ENCODE data around the gene PAX3. TPM values are rescaled to one million over a fixed set of nuclear protein-coding genes. Genes with fewer than 3 reads are reported as not detected.

PAX3 gene
- polyA plus RNA-seq, 3 donors: not detected

DNA sequence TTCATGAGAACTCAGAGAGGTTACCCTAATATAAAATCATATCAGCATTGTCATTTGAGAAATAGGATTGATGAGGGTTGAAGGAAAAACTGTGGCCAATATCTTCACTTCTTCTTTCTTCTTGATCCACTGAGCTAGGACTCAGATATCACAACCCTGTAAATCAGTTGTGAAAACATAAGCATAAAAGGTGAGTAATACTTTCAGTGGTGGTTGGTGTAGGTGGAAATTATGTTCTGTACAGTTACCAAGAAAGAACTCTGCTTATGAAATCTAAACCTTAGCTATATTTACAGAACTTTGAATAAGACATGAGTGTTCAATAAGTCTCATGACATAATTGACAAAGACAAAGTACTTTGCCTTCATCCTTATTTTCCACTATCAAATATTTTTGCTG is 56.3 kb downstream of the PAX3 start:
- Histone ChIP-seq H3K27ac (ENCODE audit: low read depth in 1 of 2, low read length in 2 of 2) (no peak overlapping the region), H4K20me1 (ENCODE audit: insufficient read depth, low read length) (no peaks in the 10 kb centered on the region), H3K4me1 (ENCODE audit: control insufficient read depth in 1 of 2, insufficient read depth in 2 of 2, low read length in 2 of 2) (no peaks in the 10 kb centered on the region), H3K36me3 (replicated peaks in 1 of 2; ENCODE audit: control insufficient read depth in 1 of 2, insufficient read depth in 2 of 2, low read length in 2 of 2) (no peaks in the 10 kb centered on the region), H3K79me2 (ENCODE audit: insufficient read depth, low read length) (no peaks in the 10 kb centered on the region), H3K4me3 (replicated peaks in 1 of 3; ENCODE audit: low read depth in 2 of 3, low read length in 3 of 3) (no peak overlapping the region), H3K27me3 (ENCODE audit: control insufficient read depth in 2 of 2, insufficient read depth in 2 of 2, low read length in 2 of 2) (peaks cover 39 to 41% of the 10 kb centered on the region in 2 donors), H3K9ac (ENCODE audit: insufficient read depth, low read length, poor library complexity, severe bottlenecking) (no peak overlapping the region), H3K4me2 (replicated peaks; ENCODE audit: extremely low read depth, low read length, poor library complexity, severe bottlenecking) (no peak overlapping the region), H3K9me3 (replicated peaks in 1 of 2; ENCODE audit: control insufficient read depth in 1 of 2, insufficient read depth in 1 of 2, low read length in 2 of 2) (peaks cover 0 to 12% of the 10 kb centered on the region in 2 donors), H2AFZ (ENCODE audit: insufficient read depth, low read depth, low read length, poor library complexity, severe bottlenecking) (no peak overlapping the region)
- intact Hi-C loops (cut with micrococcal nuclease): no loop called here
- peaks cover 19 to 49% (median 28%) of the 10 kb centered on the region in 3 donors for H3K27me3 Mint-ChIP-seq (ENCODE audit: low read depth in 3 of 3)
- no peak for DNase-seq
- H3K9me3 Mint-ChIP-seq: peaks cover 0 to 8% (median 1%) of the 10 kb centered on the region in 7 donors
- H3K36me3 Mint-ChIP-seq: no peaks in the 10 kb centered on the region
- TF ChIP-seq CTCF (IDR thresholded peaks at IDR 0.05): no peak
- H3K4me1 Mint-ChIP-seq: no peaks in the 10 kb centered on the region
- H3K27ac Mint-ChIP-seq: no peak overlapping the region
- H3K4me3 Mint-ChIP-seq: peak overlapping the region in 1 of 2 donors; percentile 3

DNA sequence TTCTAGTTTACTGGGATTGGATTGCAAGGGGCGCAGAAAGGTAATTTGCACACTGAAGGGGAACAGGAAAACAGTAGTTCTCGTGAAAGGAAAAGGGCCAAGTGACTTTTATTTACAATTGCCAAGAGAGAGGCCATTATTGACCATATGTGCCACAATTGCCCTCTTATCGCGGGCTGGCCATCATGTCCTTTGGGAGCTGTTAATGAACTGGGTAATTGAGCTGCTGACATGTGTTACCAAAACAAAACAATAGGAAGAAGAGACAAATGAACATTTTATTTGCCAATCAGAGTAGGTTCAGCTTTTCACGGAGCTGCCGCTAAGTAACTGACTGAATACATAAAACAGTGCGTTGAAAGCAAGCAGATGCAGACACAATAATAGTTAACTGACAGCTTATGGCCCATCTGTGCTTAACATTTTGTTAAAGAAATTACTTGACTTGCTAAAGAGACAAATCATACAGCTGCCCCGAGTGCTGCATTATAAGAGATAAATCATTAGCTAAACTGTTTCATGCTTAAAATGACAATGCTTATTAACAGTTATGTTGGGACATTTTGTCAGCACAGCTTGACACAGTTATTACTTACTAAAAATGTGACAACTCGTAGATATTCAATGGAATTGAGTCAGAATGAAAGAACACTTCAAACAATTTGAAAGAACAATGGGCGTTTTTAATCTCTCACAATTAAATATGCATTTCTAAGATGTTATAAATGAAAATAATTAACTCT is 57.5 kb downstream of the PAX3 start:
- Histone ChIP-seq H3K36me3 (replicated peaks in 1 of 2; ENCODE audit: control insufficient read depth in 1 of 2, insufficient read depth in 2 of 2, low read length in 2 of 2) (no peaks in the 10 kb centered on the region), H3K79me2 (ENCODE audit: insufficient read depth, low read length) (no peaks in the 10 kb centered on the region), H3K9me3 (replicated peaks in 1 of 2; ENCODE audit: control insufficient read depth in 1 of 2, insufficient read depth in 1 of 2, low read length in 2 of 2) (peaks cover 0 to 12% of the 10 kb centered on the region in 2 donors), H3K4me2 (replicated peaks; ENCODE audit: extremely low read depth, low read length, poor library complexity, severe bottlenecking) (no peak overlapping the region), H3K4me3 (replicated peaks in 1 of 3; ENCODE audit: low read depth in 2 of 3, low read length in 3 of 3) (no peak overlapping the region), H3K9ac (ENCODE audit: insufficient read depth, low read length, poor library complexity, severe bottlenecking) (no peak overlapping the region), H2AFZ (ENCODE audit: insufficient read depth, low read depth, low read length, poor library complexity, severe bottlenecking) (no peak overlapping the region), H3K4me1 (ENCODE audit: control insufficient read depth in 1 of 2, insufficient read depth in 2 of 2, low read length in 2 of 2) (no peaks in the 10 kb centered on the region), H3K27me3 (ENCODE audit: control insufficient read depth in 2 of 2, insufficient read depth in 2 of 2, low read length in 2 of 2) (peaks cover 37 to 46% of the 10 kb centered on the region in 2 donors), H4K20me1 (ENCODE audit: insufficient read depth, low read length) (no peaks in the 10 kb centered on the region), H3K27ac (ENCODE audit: low read depth in 1 of 2, low read length in 2 of 2) (no peak overlapping the region)
- 8% methylated on average over 5 of the region's 10 CpGs for WGBS (ENCODE audit: insufficient coverage)
- H3K9me3 Mint-ChIP-seq: peaks cover 0 to 8% (median 1%) of the 10 kb centered on the region in 7 donors
- no peak for DNase-seq
- H3K4me3 Mint-ChIP-seq: peak overlapping the region in 1 of 2 donors; percentile 33
- H3K36me3 Mint-ChIP-seq: no peaks in the 10 kb centered on the region
- no peaks in the 10 kb centered on the region for H3K4me1 Mint-ChIP-seq
- H3K27me3 Mint-ChIP-seq (ENCODE audit: low read depth in 3 of 3): peaks cover 22 to 51% (median 28%) of the 10 kb centered on the region in 3 donors
- no peak for TF ChIP-seq CTCF (IDR thresholded peaks at IDR 0.05)
- intact Hi-C loops (cut with micrococcal nuclease): no loop called here
- H3K27ac Mint-ChIP-seq: no peak overlapping the region

All from CD14-positive monocyte (primary cell).